A549 (cell line): Measurements from ENCODE around the gene ZP1. TPM values are rescaled to one million over a fixed set of nuclear protein-coding genes. Genes with fewer than 3 reads are reported as not detected.

Experiments used
- ATAC-seq, 2 experiments: fragments of 200-7000 bp in 1 of 2; fragments of >200 bp in 1 of 2; cut with Nextera tagmentation in 1 of 2; cut with Tn5 transposase in 1 of 2; 3 replicates each; pipeline versions ENCODE4 v1.8.0 to v1.9.1; 2018 to 2020; ENCODE audit warnings: mild to moderate bottlenecking in 1 of 2, moderate library complexity in 1 of 2
- CTCF ChIA-PET: fragments of 300-600 bp; sonication (Branson Sonifier 250); formaldehyde crosslinking; extraction: SDS; loops from one replicate; lab custom pipeline; 2021; ENCODE audit warnings: antibody characterized with exemption, inconsistent platforms; lab: Yijun Ruan, JAX
- POLR2A ChIA-PET: fragments of 350-600 bp; formaldehyde crosslinking; extraction: SDS; loops from one replicate; lab custom pipeline; 2021; ENCODE audit warnings: antibody characterized with exemption, inconsistent platforms; lab: Yijun Ruan, JAX
- DNase-seq, 2 experiments: peaks; one replicate each; pipeline versions ENCODE4 v3.0.0 to v3.0.0-alpha.2; 2011 to 2016; ENCODE audit warnings: low read depth in 1 of 2, low spot score in 1 of 2
- FAIRE-seq: peaks from 2 replicates; lab custom pipeline; 2011; peaks lifted over from hg19 to GRCh38; lab: Jason Lieb, UNC
- H3K27ac ChIP-seq, 2 experiments: fragments of >200 bp; sonication (Bioruptor Twin); formaldehyde crosslinking; 3 replicates each; pipeline ENCODE4 v1.5.1; 2016 to 2017
- H3K4me1 ChIP-seq: fragments of >200 bp; sonication (Bioruptor Twin); formaldehyde crosslinking; 3 replicates; pipeline ENCODE4 v1.6.1; 2016
- H3K4me2 ChIP-seq: fragments of >200 bp; sonication (Bioruptor Twin); formaldehyde crosslinking; 3 replicates; pipeline ENCODE4 v1.6.1; 2016
- H3K4me3 ChIP-seq: fragments of >200 bp; sonication (Bioruptor Twin); formaldehyde crosslinking; 3 replicates; pipeline ENCODE4 v1.5.1; 2016
- H3K9me3 ChIP-seq: fragments of >200 bp; sonication (Bioruptor Twin); formaldehyde crosslinking; 3 replicates; pipeline ENCODE4 v1.6.1; 2016
- BHLHE40 ChIP-seq: IDR thresholded peaks from 2 replicates; pipeline ENCODE4 v1.6.1; 2012; ENCODE audit warnings: low read depth, low read length, inconsistent platforms
- CBX8 ChIP-seq: fragments of 200-600 bp; sonication (generic); IDR thresholded peaks from 2 replicates; pipeline ENCODE4 v1.6.1; 2016
- CTCF ChIP-seq: fragments of >200 bp; sonication (Bioruptor Twin); formaldehyde crosslinking; IDR thresholded peaks from 3 replicates; pipeline ENCODE4 v1.5.1; 2016
- E2F6 ChIP-seq: IDR thresholded peaks from 2 replicates; pipeline ENCODE4 v1.6.1; 2012; ENCODE audit warnings: low read depth, borderline replicate concordance
- EHF ChIP-seq: fragments of 250-450 bp; sonication (Bioruptor Pico); IDR thresholded peaks from 2 replicates; pipeline ENCODE4 v1.5.0; 2020; ENCODE audit warnings: mild to moderate bottlenecking
- ELK1 ChIP-seq: fragments of 150-350 bp; IDR thresholded peaks from 2 replicates; pipeline ENCODE4 v1.6.1; 2014; ENCODE audit warnings: low read depth, mild to moderate bottlenecking, low read length
- FOSB ChIP-seq: fragments of 250-450 bp; sonication (Bioruptor Pico); IDR thresholded peaks from 2 replicates; pipeline ENCODE4 v1.5.0; 2020; ENCODE audit warnings: mild to moderate bottlenecking, moderate library complexity
- FOSL2 ChIP-seq, 2 experiments: fragments of 450-650 bp in 1 of 2; fragments of >200 bp in 1 of 2; sonication (Bioruptor Twin) in 1 of 2; formaldehyde crosslinking; IDR thresholded peaks; 2 replicates each; pipeline versions ENCODE4 v1.5.0 to v1.6.1; 2016 to 2020; ENCODE audit warnings: mild to moderate bottlenecking in 1 of 2, moderate library complexity in 1 of 2
- FOXS1 ChIP-seq: fragments of 250-450 bp; sonication (Bioruptor Pico); IDR thresholded peaks from 2 replicates; pipeline ENCODE4 v1.5.0; 2020; ENCODE audit warnings: mild to moderate bottlenecking, moderate library complexity
- GATA3 ChIP-seq: IDR thresholded peaks from 2 replicates; pipeline ENCODE4 v1.6.1; 2012; ENCODE audit warnings: borderline replicate concordance
- HEYL ChIP-seq: fragments of 250-450 bp; sonication (Bioruptor Pico); IDR thresholded peaks from 2 replicates; pipeline ENCODE4 v1.8.0; 2021; ENCODE audit warnings: mild to moderate bottlenecking, moderate library complexity
- HOXA7 ChIP-seq: fragments of 250-450 bp; sonication (Bioruptor Pico); IDR thresholded peaks from 2 replicates; pipeline ENCODE4 v1.5.0; 2020; ENCODE audit warnings: mild to moderate bottlenecking, moderate library complexity
- HOXB5 ChIP-seq: fragments of 250-450 bp; sonication (Bioruptor Pico); IDR thresholded peaks from 2 replicates; pipeline ENCODE4 v1.5.0; 2020; ENCODE audit warnings: mild to moderate bottlenecking, moderate library complexity
- KDM1A ChIP-seq: fragments of 200-600 bp; sonication (generic); IDR thresholded peaks from 2 replicates; pipeline ENCODE4 v1.6.1; 2016; ENCODE audit warnings: low read depth, mild to moderate bottlenecking
- MAZ ChIP-seq: fragments of 150-350 bp; IDR thresholded peaks from 2 replicates; pipeline ENCODE4 v1.6.1; 2014; ENCODE audit warnings: antibody characterized with exemption, low read depth, low read length, borderline replicate concordance
- MYC ChIP-seq: IDR thresholded peaks from 2 replicates; pipeline ENCODE4 v1.6.1; 2012; ENCODE audit warnings: mild to moderate bottlenecking, inconsistent platforms, low read length, improper control_type of control experiment, borderline replicate concordance
- NPAS2 ChIP-seq: fragments of 250-450 bp; sonication (Bioruptor Pico); IDR thresholded peaks from 2 replicates; pipeline ENCODE4 v1.8.0; 2022; ENCODE audit warnings: mild to moderate bottlenecking, moderate library complexity, borderline replicate concordance
- NR3C1 ChIP-seq: fragments of >200 bp; sonication (Bioruptor Twin); formaldehyde crosslinking; IDR thresholded peaks from 3 replicates; pipeline ENCODE4 v1.6.1; 2017
- POLR2A ChIP-seq: IDR thresholded peaks from 2 replicates; pipeline ENCODE4 v1.6.1; 2012; ENCODE audit warnings: mild to moderate bottlenecking, low read length
- POLR2AphosphoS2 ChIP-seq: conservative IDR thresholded peaks from 2 replicates; pipeline ENCODE4 v1.6.1; 2012; ENCODE audit warnings: low read length, improper control_type of control experiment, inconsistent platforms
- RARB ChIP-seq: fragments of 250-450 bp; sonication (Bioruptor Pico); IDR thresholded peaks from 2 replicates; pipeline ENCODE4 v1.8.0; 2021; ENCODE audit warnings: mild to moderate bottlenecking, moderate library complexity
- SMC3 ChIP-seq: fragments of >200 bp; sonication (Bioruptor Twin); formaldehyde crosslinking; IDR thresholded peaks from 3 replicates; pipeline ENCODE4 v1.6.1; 2018; ENCODE audit warnings: inconsistent platforms
- TP53 ChIP-seq: fragments of 250-450 bp; sonication (Bioruptor Pico); IDR thresholded peaks from 2 replicates; pipeline ENCODE4 v1.5.0; 2021; ENCODE audit warnings: mild to moderate bottlenecking, moderate library complexity
- USF2 ChIP-seq: fragments of 450-650 bp; IDR thresholded peaks from 2 replicates; pipeline ENCODE4 v1.6.1; 2014; ENCODE audit warnings: antibody characterized with exemption
- ZFP36 ChIP-seq: fragments of 450-650 bp; IDR thresholded peaks from 2 replicates; pipeline ENCODE4 v1.6.1; 2014; ENCODE audit warnings: borderline replicate concordance; ENCODE audit not compliant: partially characterized antibody
- ZNF302 ChIP-seq: fragments of 250-450 bp; sonication (Bioruptor Pico); IDR thresholded peaks from 2 replicates; pipeline ENCODE4 v1.9.0; 2021; ENCODE audit warnings: inconsistent platforms, mild to moderate bottlenecking, moderate library complexity
- WGBS: methylation state at CpG from one replicate; pipeline ENCODE4 v1.1.6; 2017; ENCODE audit errors: missing lambda C conversion rate; 5-methylcytosine and 5-hydroxymethylcytosine counted together
- polyA plus RNA-seq, 4 experiments: library from polyadenylated mRNA; depleted of rRNA in 3 of 4; stranded (reverse); fragments of >200 nt; fragmentation: RNase III in 1 of 4; extraction: RNeasy Plus Mini Kit Qiagen cat#74134 plus additional on column Dnase treatment in 1 of 4; gene quantifications; 2 replicates in 3 of 4; 3 replicates in 1 of 4; pipeline ENCODE4 v1.2.3, GENCODE V29; 2011 to 2017

ZP1 gene
- polyA plus RNA-seq, 2 of the 4 experiments (the other 2 are of a cell fraction) = 0.06 to 0.30 TPM

- FAIRE-seq (no peak), ATAC-seq (no peak), DNase-seq (no peak)
- Histone ChIP-seq H3K4me3 (no peak overlapping the region), H3K4me2 (no peak overlapping the region), H3K4me1 (peaks cover 22% of the 10 kb centered on the region), H3K27ac (no peak overlapping the region), H3K9me3 (no peaks in the 10 kb centered on the region)
- ChIA-PET POLR2A (no interaction called here), CTCF (interaction anchor here (2.6 to 12.3 kb wide), 4 partner anchors 19 to 94 kb away, joined by 12 to 79 read pairs (median 16); no protein-coding TSS in a partner anchor)
- TF ChIP-seq POLR2A (no peak), RARB (CRISPR knock-in tag) (no peak), MYC (no peak), MAZ (no peak), CTCF (no peak), FOSL2 (IDR thresholded peaks at IDR 0.05) (no peak), FOSL2 (CRISPR knock-in tag; IDR thresholded peaks at IDR 0.05) (no peak), NPAS2 (CRISPR knock-in tag) (no peak), EHF (CRISPR knock-in tag) (no peak), TP53 (CRISPR knock-in tag) (no peak), ZNF302 (CRISPR knock-in tag) (no peak), POLR2AphosphoS2 (no peak), GATA3 (no peak), HEYL (CRISPR knock-in tag) (no peak), E2F6 (no peak), BHLHE40 (no peak)
- WGBS = 77% methylated on average over 7 of the region's 7 CpGs
These were observed 2.1 kb downstream of the ZP1 start for GRCh38 chr11:60869451-60869825.

- Histone ChIP-seq H3K27ac (no peak overlapping the region), H3K4me2 (no peak overlapping the region), H3K4me1 (peaks cover 22% of the 10 kb centered on the region), H3K9me3 (no peaks in the 10 kb centered on the region), H3K4me3 (no peak overlapping the region)
- ATAC-seq = no peak
- FAIRE-seq = no peak
- CTCF ChIA-PET = interaction anchor here (1.1 to 12.3 kb wide), 4 partner anchors 10 to 41 kb away, joined by 4 to 79 read pairs (median 16); no protein-coding TSS in a partner anchor
- POLR2A ChIA-PET = no interaction called here
- 60% methylated on average over 3 of the region's 3 CpGs for WGBS
- no peak for DNase-seq
- TF ChIP-seq E2F6 (no peak), ZFP36 (no peak), RARB (CRISPR knock-in tag) (no peak), NR3C1 (no peak), BHLHE40 (no peak), HOXB5 (CRISPR knock-in tag) (no peak), SMC3 (no peak), ELK1 (no peak), FOSB (no peak), CBX8 (no peak), USF2 (no peak), KDM1A (no peak), FOXS1 (CRISPR knock-in tag) (no peak), HOXA7 (no peak), POLR2A (no peak)
These were observed 2.9 kb downstream of the ZP1 start for GRCh38 chr11:60870276-60870675.
